GM18517 (cell line): ENCODE measurements around the gene MS4A1.
"Not testable (repeated sequence)": the region's sequence is repeated elsewhere in the genome, so short reads cannot be mapped to it uniquely, and the experiment has no call there.

ENCODE experiments used
- ATAC-seq: cut with Tn5 transposase; IDR thresholded peaks from one replicate; pipeline ENCODE4 v1.9.1; 2021; ENCODE audit warnings: mild to moderate bottlenecking, moderate library complexity; ENCODE audit not compliant: unreplicated experiment

The MS4A1 gene

GRCh38 chr11:60500276-60500910 is 44.7 kb downstream of the MS4A1 start:
- no peak for ATAC-seq

GRCh38 chr11:60502221-60502775 is 46.7 kb downstream of the MS4A1 start:
- ATAC-seq, result no peak

- ATAC-seq, result no peak
Observed at GRCh38 chr11:60504219-60504905, 48.7 kb downstream of the MS4A1 start.

GRCh38 chr11:60509609-60510008 is 54.0 kb downstream of the MS4A1 start:
- ATAC-seq, result not testable (repeated sequence)

- ATAC-seq, result not testable (repeated sequence)
Observed at GRCh38 chr11:60510209-60510608, 54.6 kb downstream of the MS4A1 start.

- no peak for ATAC-seq
Observed at GRCh38 chr11:60511393-60511792, 55.7 kb downstream of the MS4A1 start.

GRCh38 chr11:60512651-60513225 is 57.1 kb downstream of the MS4A1 start:
- ATAC-seq, result no peak

GRCh38 chr11:60513496-60514460 is 58.1 kb downstream of the MS4A1 start:
- ATAC-seq, result no peak

- no peak for ATAC-seq
Observed at GRCh38 chr11:60515144-60515855, 59.7 kb downstream of the MS4A1 start, which contains the start of gene MS4A13. TSS of gene MS4A13 (plus strand) at chr11:60515392. CDS start at chr11:60518084, 2,692 bp downstream.
